NK-92 (cell line): Measurements from ENCODE around the gene CEMIP.

Experiments
- DNase-seq: peaks from one replicate; lab custom pipeline; 2025; ENCODE audit not compliant: unreplicated experiment; lab: John Stamatoyannopoulos, UW

Gene CEMIP, protein sequence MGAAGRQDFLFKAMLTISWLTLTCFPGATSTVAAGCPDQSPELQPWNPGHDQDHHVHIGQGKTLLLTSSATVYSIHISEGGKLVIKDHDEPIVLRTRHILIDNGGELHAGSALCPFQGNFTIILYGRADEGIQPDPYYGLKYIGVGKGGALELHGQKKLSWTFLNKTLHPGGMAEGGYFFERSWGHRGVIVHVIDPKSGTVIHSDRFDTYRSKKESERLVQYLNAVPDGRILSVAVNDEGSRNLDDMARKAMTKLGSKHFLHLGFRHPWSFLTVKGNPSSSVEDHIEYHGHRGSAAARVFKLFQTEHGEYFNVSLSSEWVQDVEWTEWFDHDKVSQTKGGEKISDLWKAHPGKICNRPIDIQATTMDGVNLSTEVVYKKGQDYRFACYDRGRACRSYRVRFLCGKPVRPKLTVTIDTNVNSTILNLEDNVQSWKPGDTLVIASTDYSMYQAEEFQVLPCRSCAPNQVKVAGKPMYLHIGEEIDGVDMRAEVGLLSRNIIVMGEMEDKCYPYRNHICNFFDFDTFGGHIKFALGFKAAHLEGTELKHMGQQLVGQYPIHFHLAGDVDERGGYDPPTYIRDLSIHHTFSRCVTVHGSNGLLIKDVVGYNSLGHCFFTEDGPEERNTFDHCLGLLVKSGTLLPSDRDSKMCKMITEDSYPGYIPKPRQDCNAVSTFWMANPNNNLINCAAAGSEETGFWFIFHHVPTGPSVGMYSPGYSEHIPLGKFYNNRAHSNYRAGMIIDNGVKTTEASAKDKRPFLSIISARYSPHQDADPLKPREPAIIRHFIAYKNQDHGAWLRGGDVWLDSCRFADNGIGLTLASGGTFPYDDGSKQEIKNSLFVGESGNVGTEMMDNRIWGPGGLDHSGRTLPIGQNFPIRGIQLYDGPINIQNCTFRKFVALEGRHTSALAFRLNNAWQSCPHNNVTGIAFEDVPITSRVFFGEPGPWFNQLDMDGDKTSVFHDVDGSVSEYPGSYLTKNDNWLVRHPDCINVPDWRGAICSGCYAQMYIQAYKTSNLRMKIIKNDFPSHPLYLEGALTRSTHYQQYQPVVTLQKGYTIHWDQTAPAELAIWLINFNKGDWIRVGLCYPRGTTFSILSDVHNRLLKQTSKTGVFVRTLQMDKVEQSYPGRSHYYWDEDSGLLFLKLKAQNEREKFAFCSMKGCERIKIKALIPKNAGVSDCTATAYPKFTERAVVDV (N-terminal part only)

DNA sequence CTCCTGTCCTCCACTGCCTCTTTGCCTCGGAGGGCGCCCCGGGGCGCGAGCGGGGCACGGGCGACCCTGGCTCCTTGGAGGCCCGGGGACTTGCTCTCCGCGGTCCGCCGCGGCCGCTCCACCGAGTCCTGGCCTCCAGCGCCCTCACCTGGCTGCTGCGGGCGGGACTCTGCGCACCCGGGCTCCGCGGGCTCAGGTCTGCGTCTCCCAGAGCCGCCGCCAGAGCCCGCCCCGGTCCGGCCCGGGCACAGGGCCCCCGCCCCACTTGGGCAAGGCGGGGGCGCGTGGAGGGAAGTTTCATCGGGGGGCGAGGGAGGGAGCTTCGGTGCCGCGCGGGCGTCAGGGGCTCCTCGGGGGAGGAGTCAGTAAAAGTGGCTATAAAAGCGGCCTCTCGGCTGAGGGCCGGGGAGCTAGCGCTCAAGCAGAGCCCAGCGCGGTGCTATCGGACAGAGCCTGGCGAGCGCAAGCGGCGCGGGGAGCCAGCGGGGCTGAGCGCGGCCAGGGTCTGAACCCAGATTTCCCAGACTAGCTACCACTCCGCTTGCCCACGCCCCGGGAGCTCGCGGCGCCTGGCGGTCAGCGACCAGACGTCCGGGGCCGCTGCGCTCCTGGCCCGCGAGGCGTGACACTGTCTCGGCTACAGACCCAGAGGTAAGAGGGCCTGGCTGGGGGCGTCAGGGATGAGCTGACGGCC lies at the start of gene CEMIP:
TSS of gene CEMIP (plus strand) at position 407 of the 694 bp plus-strand sequence. CDS start 94,510 bp downstream, outside the sequence.
- no peak for DNase-seq

DNA sequence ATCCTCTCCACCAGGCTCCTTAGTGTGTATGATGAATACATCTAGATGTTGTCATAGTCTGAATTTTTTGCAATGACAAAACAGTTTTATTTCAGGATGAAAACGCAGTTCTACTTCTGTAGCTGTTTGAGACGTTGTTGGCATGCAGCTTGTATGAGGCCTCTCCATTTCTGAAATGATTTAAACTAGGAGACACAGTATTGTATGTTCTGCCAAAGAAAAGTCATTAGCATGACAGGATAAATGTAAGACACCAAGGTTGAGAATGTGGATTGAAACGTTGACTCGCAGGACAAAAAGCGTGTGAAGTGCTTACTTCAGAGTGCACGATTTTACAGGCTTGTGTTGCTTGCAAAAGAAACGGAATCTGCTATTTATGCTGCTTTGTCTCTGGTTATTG lies 48.8 kb upstream of the CEMIP start:
- no peak for DNase-seq

DNA sequence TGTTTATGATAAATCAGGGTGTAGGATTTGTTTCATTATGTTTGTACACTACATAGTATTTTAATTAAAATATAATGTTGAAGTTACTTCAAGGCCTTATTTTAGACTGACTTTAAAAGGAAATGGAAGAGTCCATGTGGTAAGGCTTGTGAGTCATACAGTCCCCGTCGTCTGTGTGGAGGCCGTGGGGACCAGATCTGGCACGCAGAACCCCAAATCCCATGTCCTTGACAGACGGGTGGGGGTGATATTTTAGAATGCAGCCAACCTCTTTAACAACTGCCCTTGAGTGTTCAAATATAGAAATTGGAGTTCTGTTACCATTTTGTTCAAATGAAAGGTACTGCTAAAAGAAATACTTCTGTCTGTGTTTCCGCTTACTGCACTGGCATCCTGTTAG lies 48.2 kb upstream of the CEMIP start:
- no peak for DNase-seq

DNA sequence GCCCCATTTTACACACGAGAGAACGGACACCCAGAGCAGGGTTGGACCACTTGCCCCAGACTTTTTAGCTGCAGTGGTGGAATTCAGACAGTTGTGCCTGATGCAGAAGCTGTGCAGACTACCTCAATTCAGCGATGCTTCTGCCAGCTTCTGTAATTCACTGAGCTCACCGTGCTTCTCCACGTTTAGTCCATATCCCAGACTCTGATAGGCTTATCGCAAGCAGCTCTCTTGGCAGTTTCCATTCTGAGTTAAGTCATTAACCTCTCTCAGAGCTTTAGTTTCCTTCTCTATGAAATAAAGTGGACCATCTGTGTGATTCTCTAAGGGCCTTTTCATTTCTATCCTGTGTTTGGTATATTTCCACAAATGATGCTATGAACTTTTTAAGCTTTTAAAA lies 47.0 kb upstream of the CEMIP start:
- no peak for DNase-seq

DNA sequence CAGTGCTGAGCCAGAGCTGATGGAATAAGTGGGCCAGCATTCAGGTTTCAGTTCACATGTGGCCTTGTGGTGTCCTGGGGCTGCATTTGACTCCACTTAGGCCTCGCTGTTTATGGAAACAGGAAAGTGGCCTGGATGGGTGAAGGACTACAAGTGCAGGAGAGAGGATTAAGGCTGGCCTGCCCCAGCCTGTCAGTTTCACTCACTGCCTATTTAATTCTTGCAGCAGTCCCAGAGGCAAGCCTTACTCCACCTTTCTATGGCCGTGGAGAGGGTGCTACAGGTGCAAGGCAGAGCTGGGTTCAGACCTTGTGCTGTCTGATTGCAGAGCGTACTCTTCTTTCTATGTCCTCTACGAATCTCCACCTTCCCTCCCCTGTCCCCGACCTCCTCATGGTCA lies 46.4 kb upstream of the CEMIP start:
- DNase-seq, result no peak

DNA sequence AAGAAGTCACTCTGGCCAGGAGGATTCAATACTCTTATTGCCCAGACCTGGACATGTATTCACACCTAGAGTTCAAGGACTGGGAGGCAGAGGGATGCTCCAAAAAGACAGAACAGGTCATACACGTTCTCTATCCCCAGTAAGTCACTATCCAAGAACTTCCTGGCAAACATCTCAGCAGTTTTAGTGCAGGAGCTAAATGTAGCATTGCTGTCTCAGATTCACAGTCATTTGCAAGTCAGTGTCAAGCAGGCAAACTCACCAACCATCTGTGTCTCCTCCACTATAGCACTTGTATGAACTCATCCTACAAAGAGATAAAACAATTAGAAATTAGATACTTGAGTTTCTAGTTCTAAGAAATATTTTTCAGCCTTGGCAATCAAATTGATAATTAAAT lies 45.7 kb upstream of the CEMIP start:
- DNase-seq, result no peak

DNA sequence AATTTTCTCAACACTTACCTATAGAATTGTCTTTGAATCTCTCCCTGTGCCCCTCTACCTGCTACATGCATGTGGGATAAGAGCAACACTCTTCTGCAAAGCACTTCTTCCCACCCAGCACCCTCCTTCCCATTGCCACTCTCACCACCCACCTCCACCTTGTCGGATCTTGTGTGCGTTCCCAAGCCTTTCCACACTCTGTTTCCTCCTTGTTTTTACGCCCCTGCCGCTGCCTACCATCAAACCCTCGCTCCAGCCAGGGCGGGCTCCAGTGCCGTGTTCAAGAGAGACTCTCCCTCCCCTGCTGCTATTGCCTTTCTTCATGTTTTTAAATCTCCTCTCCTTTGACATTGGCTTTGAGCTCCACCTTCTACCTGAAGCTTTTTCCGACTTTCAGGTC lies 43.8 kb upstream of the CEMIP start:
- no peak for DNase-seq

- no peak for DNase-seq
Observed at GRCh38 chr15:80736560-80736959, 42.6 kb upstream of the CEMIP start.

GRCh38 chr15:80739919-80740318 lies 39.3 kb upstream of the CEMIP start:
- DNase-seq, result no peak

DNA sequence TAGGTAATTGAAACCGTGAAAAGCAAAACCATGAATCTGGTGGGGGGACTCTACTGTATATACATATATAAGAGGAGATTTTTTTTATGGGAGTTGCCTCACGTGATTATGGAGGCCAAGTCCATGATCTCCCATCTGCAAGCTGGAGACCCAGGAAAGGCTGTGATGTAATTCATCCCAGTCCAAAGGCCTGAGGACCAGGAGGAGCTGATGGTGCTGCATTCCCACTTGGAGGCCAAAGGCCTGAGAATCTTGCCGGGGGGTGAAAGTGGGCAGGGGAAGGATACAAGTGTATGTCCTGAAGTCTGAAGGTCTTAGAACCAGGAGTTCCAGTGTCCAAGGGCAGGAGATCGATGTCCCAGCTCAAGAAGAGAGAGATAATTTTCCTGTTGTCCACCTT lies 37.1 kb upstream of the CEMIP start:
- DNase-seq, result no peak

- no peak for DNase-seq
Observed at GRCh38 chr15:80743189-80743833, 35.9 kb upstream of the CEMIP start.

DNA sequence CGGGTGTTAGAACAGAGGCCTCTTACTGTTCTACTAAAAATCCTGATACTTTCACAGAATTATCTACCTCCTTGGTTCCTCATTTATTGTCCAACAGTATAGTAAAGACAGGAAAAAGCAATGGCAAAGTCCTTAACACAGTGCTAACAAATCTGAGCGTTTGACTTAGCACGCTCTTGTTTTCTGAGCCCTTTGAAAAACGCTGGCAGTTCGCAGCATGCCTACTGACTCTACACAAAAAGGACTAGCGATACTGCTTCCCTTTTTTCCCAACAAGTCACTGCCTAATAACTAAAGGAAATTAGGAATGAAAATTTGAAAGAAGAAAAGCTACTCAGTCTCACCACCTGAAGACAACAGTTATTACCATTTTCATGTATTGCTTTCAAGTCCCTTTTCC lies 34.8 kb upstream of the CEMIP start:
- DNase-seq, result no peak

- DNase-seq, result no peak
Observed at GRCh38 chr15:80744826-80745225, 34.3 kb upstream of the CEMIP start.

DNA sequence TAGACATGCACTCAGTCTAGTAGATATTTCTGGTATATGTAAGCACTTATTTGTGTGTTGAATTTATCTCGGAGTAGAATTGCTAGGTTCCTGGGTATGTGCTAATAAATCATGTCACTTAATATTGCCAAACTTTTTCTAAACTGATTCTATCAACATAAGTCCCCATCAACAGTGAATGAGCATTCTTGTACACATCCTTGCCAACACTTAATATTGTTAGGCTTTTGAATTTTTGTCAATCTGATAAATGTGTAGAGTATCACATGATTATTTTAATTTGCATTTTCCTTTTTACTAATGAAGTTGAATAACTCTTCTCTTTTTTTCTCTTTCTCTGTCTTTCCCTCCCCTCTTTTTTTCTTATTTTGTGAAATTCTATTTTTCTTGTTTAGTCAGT lies 33.3 kb upstream of the CEMIP start:
- DNase-seq, result no peak

DNA sequence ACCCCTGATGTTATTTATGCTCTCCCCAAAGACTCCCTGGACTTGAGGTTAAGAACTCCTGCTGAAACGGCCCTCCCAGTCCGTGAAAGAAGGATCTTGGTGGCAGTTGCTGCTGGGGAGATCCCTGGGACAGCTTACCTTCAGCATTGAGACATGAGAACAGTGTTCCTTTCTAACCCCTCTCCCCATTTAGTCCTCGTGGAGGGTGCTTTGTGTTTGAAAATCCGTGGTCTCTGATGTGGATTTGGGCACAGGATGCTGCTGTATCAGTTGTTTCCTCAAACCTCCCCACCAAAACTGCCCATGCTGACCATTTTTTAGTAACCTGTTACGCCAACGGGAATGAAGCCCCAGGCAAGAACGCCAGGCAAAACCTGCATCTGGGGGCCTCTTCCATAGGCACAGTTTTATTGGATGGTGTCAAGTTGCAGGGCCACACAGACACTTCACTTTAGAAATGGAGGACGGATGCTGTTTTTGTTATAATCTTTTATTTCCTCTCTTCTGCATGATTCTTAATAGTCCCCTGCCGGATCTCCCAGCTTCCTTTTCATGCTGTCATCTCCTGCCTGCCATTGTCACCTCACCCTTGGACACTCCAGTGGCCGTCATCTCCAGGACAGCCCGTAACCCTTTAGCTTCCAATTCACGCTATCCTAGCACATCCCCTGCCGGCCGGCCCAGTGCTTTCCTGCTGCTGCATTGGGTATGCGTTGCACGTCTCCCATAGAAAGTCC lies 31.7 kb upstream of the CEMIP start:
- no peak for DNase-seq

DNA sequence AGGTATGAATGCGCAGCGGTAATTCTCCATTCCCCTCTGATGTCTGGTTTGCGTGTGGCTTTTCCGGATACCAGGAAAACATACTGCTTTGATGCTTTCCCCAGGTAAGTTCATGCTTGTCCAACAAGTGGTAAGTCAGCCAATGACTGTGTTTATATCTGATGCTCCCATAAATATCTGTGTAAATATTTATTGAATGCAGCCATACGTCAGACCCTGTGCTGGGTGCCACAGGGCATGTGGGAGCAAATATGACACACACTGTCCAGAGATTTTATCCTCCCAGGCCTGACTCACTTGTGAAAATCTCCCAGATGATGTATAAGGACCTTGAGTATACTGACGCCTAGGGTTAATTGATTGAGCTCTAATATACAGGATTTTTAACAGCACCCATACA lies 29.6 kb upstream of the CEMIP start:
- DNase-seq, result no peak

- no peak for DNase-seq
Observed at GRCh38 chr15:80750575-80750974, 28.6 kb upstream of the CEMIP start.

- DNase-seq, result no peak
Observed at GRCh38 chr15:80752204-80752603, 27.0 kb upstream of the CEMIP start.

- no peak for DNase-seq
Observed at GRCh38 chr15:80753161-80753560, 26.0 kb upstream of the CEMIP start.

DNA sequence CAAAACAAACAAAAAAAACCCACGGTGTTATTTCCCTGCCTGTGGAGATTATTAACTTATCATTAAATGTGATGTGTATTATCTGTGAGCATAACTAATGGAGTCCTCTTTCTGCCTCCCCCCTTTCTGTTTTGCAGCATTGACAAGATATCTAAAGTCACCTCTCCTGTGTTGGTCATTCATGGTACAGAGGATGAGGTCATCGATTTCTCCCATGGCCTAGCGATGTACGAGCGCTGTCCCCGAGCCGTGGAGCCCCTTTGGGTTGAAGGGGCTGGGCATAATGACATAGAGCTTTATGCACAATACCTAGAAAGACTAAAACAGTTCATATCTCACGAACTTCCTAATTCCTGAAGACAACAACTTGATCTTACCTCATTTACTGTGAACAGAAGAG lies 25.2 kb upstream of the CEMIP start:
- no peak for DNase-seq
